H7 (cell line): ENCODE data around the gene IGFBPL1. TPM values are rescaled to one million over a fixed set of nuclear protein-coding genes. Genes with fewer than 3 reads are reported as not detected.

ENCODE experiments used
- total RNA-seq: library from RNA; depleted of rRNA; stranded (reverse); fragments of >200 nt; shearing (Covaris generic); gene quantifications from 2 replicates; pipeline ENCODE4 v1.2.3, GENCODE V29; 2014; rRNA removed

The IGFBPL1 gene
- total RNA-seq, 1 experiment from 2014 or later, result 86.4 TPM

Other genes starting within 250 kb of the IGFBPL1 start
- gene ALDH1B1, start 31.8 kb downstream of the IGFBPL1 start, total RNA-seq, result 35.8 and 37.3 TPM in 2 replicates
- gene ANKRD18A, start 196.1 kb upstream of the IGFBPL1 start, total RNA-seq, result 0.35 and 1.2 TPM in 2 replicates